ENCODE results near the gene ATP6V0E1.

ATP6V0E1 gene

GRCh38 chr5:172959824-172960799 lies 23.5 kb upstream of the ATP6V0E1 start:
- DNase-seq (ENCODE audit: low read depth in 1 of 2, low spot score in 1 of 2) = peak in 1 of 2 experiments; percentile 9
- H3K27me3 ChIP-seq (ENCODE audit: insufficient read depth, poor library complexity, severe bottlenecking) = no peaks in the 10 kb centered on the region
- TF ChIP-seq GABPA (IDR thresholded peaks at IDR 0.05; ENCODE audit: low read depth) = no peak
- no peak for TF ChIP-seq SPI1 (IDR thresholded peaks at IDR 0.05; ENCODE audit: borderline replicate concordance, low read depth)
- TF ChIP-seq REST (IDR thresholded peaks at IDR 0.05; ENCODE audit: insufficient replicate concordance, low read depth) = no peak
- no peak for TF ChIP-seq POLR2AphosphoS5 (IDR thresholded peaks at IDR 0.05; ENCODE audit: low read depth)
- TF ChIP-seq, protein P1, sequence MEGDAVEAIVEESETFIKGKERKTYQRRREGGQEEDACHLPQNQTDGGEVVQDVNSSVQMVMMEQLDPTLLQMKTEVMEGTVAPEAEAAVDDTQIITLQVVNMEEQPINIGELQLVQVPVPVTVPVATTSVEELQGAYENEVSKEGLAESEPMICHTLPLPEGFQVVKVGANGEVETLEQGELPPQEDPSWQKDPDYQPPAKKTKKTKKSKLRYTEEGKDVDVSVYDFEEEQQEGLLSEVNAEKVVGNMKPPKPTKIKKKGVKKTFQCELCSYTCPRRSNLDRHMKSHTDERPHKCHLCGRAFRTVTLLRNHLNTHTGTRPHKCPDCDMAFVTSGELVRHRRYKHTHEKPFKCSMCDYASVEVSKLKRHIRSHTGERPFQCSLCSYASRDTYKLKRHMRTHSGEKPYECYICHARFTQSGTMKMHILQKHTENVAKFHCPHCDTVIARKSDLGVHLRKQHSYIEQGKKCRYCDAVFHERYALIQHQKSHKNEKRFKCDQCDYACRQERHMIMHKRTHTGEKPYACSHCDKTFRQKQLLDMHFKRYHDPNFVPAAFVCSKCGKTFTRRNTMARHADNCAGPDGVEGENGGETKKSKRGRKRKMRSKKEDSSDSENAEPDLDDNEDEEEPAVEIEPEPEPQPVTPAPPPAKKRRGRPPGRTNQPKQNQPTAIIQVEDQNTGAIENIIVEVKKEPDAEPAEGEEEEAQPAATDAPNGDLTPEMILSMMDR (IDR thresholded peaks at IDR 0.05; ENCODE audit: insufficient read depth, low read length) = no peak
- H3K27ac ChIP-seq (replicated peaks) = peak overlapping the region; percentile 80
- peak overlapping the region; percentile 75 for H3K4me3 ChIP-seq (replicated peaks; ENCODE audit: insufficient read depth, low read length)

- H3K4me3 ChIP-seq (replicated peaks; ENCODE audit: insufficient read depth, low read length) = no peak overlapping the region
- H3K27ac ChIP-seq (replicated peaks) = no peak overlapping the region
- TF ChIP-seq, protein P1 (IDR thresholded peaks at IDR 0.05; ENCODE audit: insufficient read depth, low read length) = no peak
- TF ChIP-seq POLR2AphosphoS5 (IDR thresholded peaks at IDR 0.05; ENCODE audit: low read depth) = no peak
- TF ChIP-seq GABPA (IDR thresholded peaks at IDR 0.05; ENCODE audit: low read depth) = no peak
- TF ChIP-seq REST (IDR thresholded peaks at IDR 0.05; ENCODE audit: insufficient replicate concordance, low read depth) = no peak
- no peak for TF ChIP-seq SPI1 (IDR thresholded peaks at IDR 0.05; ENCODE audit: borderline replicate concordance, low read depth)
- no peak for DNase-seq (ENCODE audit: low read depth in 1 of 2, low spot score in 1 of 2)
- no peaks in the 10 kb centered on the region for H3K27me3 ChIP-seq (ENCODE audit: insufficient read depth, poor library complexity, severe bottlenecking)
These were observed 13.7 kb upstream of the ATP6V0E1 start for GRCh38 chr5:172969921-172970320.

GRCh38 chr5:172971482-172971881 lies 12.1 kb upstream of the ATP6V0E1 start:
- no peak for TF ChIP-seq REST (IDR thresholded peaks at IDR 0.05; ENCODE audit: insufficient replicate concordance, low read depth)
- TF ChIP-seq GABPA (IDR thresholded peaks at IDR 0.05; ENCODE audit: low read depth) = no peak
- TF ChIP-seq, protein P1 (IDR thresholded peaks at IDR 0.05; ENCODE audit: insufficient read depth, low read length) = no peak
- no peak for TF ChIP-seq SPI1 (IDR thresholded peaks at IDR 0.05; ENCODE audit: borderline replicate concordance, low read depth)
- no peak for TF ChIP-seq POLR2AphosphoS5 (IDR thresholded peaks at IDR 0.05; ENCODE audit: low read depth)
- no peaks in the 10 kb centered on the region for H3K27me3 ChIP-seq (ENCODE audit: insufficient read depth, poor library complexity, severe bottlenecking)
- no peak overlapping the region for H3K27ac ChIP-seq (replicated peaks)
- no peak overlapping the region for H3K4me3 ChIP-seq (replicated peaks; ENCODE audit: insufficient read depth, low read length)
- no peak for DNase-seq (ENCODE audit: low read depth in 1 of 2, low spot score in 1 of 2)

Measured in HL-60 (cell line).